Thyroid gland (tissue), 4 donors: Measurements from ENCODE around the gene SLAMF6. TPM values are rescaled to one million over a fixed set of nuclear protein-coding genes. Genes with fewer than 3 reads are reported as not detected.

Experiments used
- DNase-seq, 2 donors: peaks; one replicate each; pipeline ENCODE4 v3.0.0-alpha.2; 2019
- H3K27ac ChIP-seq, 3 donors: fragments of 200-600 bp; sonication (generic); 1 replicate in 2 of 3; 2 replicates in 1 of 3; pipeline ENCODE4 v1.5.1; 2016 to 2019; ENCODE audit warnings: mild to moderate bottlenecking in 1 of 3, moderate library complexity in 1 of 3
- H3K27me3 ChIP-seq: fragments of 200-600 bp; sonication (generic); one replicate; pipeline ENCODE4 v1.5.1; 2019
- H3K36me3 ChIP-seq, 2 donors: fragments of 200-600 bp; sonication (generic); one replicate each; pipeline ENCODE4 v1.5.1; 2016 to 2019
- H3K4me1 ChIP-seq, 2 donors: fragments of 200-600 bp; sonication (generic); one replicate each; pipeline ENCODE4 v1.5.1; 2017 to 2019
- H3K4me3 ChIP-seq, 3 donors: fragments of 200-600 bp; sonication (generic); replicated peaks in 1 of 3; 1 replicate in 2 of 3; 2 replicates in 1 of 3; pipeline ENCODE4 v1.5.1; 2016; ENCODE audit warnings: mild to moderate bottlenecking in 1 of 3
- H3K9me3 ChIP-seq: fragments of 200-600 bp; sonication (generic); one replicate; pipeline ENCODE4 v1.5.1; 2017
- POLR2A ChIP-seq, 2 donors: fragments of 450-650 bp; IDR thresholded peaks; one replicate each; pipeline ENCODE4 v1.6.1; 2017; ENCODE audit warnings: antibody characterized with exemption in 2 of 2, mild to moderate bottlenecking in 2 of 2, moderate library complexity in 1 of 2
- WGBS, 2 donors: methylation state at CpG; one replicate each; pipeline ENCODE4 v1.1.5; 2017; 5-methylcytosine and 5-hydroxymethylcytosine counted together
- intact Hi-C: fragments of 100-400 bp; cut with DNase I; formaldehyde crosslinking; loops from one replicate; pipeline ENCODE4 v1.15.1; 2023
- total RNA-seq, 4 donors: library from RNA; depleted of rRNA; stranded (reverse); fragments of >200 nt; gene quantifications; one replicate each; pipeline ENCODE4 v1.2.3, GENCODE V29; 2016
- TF ChIP-seq, protein P1 (sequence below), 6 experiments: fragments of 200-600 bp in 3 of 6; fragments of 450-650 bp in 3 of 6; sonication (generic) in 3 of 6; IDR thresholded peaks; one replicate each; pipeline ENCODE4 v1.5.1; 2016 to 2019; ENCODE audit warnings: antibody characterized with exemption in 6 of 6, mild to moderate bottlenecking in 2 of 6, inconsistent platforms in 1 of 6, moderate library complexity in 1 of 6

Gene SLAMF6
- total RNA-seq, 4 donors from 2014 or later = 1.3 to 3.6 (median 1.7) TPM

DNA sequence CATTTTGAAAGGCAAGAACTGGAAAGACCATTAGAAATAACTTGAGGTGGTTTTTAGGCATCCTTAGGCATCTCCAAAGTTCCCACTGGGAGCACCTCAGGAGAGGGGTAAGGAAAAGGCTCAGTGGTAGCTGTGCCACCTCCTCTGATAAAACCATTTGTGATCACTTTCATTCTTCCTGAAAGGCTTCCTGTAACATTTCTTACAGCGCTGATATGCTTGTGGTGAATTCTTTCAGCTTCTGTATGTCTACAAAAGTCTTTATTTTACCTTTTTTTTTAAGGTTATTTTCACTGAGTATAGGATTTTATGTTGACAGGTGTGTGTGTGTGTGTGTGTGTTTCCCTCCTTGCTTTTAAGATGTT lies 67.9 kb downstream of the SLAMF6 start:
- no peaks in the 10 kb centered on the region for H3K4me1 ChIP-seq
- no peak for DNase-seq
- TF ChIP-seq POLR2A (IDR thresholded peaks at IDR 0.05) = no peak
- TF ChIP-seq, protein P1, sequence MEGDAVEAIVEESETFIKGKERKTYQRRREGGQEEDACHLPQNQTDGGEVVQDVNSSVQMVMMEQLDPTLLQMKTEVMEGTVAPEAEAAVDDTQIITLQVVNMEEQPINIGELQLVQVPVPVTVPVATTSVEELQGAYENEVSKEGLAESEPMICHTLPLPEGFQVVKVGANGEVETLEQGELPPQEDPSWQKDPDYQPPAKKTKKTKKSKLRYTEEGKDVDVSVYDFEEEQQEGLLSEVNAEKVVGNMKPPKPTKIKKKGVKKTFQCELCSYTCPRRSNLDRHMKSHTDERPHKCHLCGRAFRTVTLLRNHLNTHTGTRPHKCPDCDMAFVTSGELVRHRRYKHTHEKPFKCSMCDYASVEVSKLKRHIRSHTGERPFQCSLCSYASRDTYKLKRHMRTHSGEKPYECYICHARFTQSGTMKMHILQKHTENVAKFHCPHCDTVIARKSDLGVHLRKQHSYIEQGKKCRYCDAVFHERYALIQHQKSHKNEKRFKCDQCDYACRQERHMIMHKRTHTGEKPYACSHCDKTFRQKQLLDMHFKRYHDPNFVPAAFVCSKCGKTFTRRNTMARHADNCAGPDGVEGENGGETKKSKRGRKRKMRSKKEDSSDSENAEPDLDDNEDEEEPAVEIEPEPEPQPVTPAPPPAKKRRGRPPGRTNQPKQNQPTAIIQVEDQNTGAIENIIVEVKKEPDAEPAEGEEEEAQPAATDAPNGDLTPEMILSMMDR (IDR thresholded peaks at IDR 0.05) = no peak
- H3K9me3 ChIP-seq = no peaks in the 10 kb centered on the region
- intact Hi-C loops = no loop called here
- H3K27ac ChIP-seq = no peak overlapping the region
- no peaks in the 10 kb centered on the region for H3K27me3 ChIP-seq
- H3K36me3 ChIP-seq = no peaks in the 10 kb centered on the region
- 85 to 88% methylated on average over 1 of the region's 1 CpG for WGBS, 2 donors
- no peak overlapping the region for H3K4me3 ChIP-seq

DNA sequence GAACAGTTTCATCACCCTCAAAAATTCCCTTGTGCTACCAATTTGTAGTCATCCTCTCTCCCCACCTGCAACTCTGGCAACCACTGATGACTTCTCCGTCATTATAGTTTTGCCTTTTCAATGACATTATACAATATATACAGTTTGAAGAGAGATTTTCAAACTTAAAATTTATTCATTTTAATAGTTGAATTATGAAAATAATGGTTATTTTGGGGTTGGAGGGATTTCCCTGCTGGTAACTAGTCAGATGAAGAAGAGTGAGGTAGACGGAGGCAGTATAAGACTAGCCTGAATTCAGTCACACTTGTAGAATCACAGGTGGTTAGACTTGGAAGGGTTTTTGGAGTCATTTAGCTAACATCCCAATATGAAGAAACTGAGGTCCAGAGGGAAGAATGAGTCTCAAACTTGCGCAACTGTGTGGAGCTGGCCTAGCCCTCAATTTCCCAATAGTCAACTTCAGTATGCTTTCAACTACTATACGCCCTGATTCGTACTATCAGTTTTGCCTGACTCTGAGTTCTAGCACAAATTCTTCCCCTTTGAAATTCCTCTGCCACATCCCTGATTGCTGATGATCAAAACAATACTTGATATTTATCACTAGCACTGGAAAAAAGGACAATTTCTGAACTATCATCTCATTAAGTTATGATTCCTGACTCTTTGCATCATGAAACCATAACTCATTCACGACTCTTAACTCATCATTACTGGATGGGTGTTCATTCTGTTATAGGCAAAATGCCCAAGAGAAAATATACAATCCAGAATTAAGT lies 68.5 kb downstream of the SLAMF6 start:
- H3K36me3 ChIP-seq = no peaks in the 10 kb centered on the region
- no peaks in the 10 kb centered on the region for H3K9me3 ChIP-seq
- intact Hi-C loops = no loop called here
- no peak overlapping the region for H3K4me3 ChIP-seq
- 92 to 94% methylated on average over 6 of the region's 6 CpGs for WGBS, 2 donors
- TF ChIP-seq POLR2A (IDR thresholded peaks at IDR 0.05) = no peak
- TF ChIP-seq, protein P1 (IDR thresholded peaks at IDR 0.05) = no peak
- no peaks in the 10 kb centered on the region for H3K27me3 ChIP-seq
- DNase-seq = no peak
- H3K27ac ChIP-seq = no peak overlapping the region
- H3K4me1 ChIP-seq = no peaks in the 10 kb centered on the region

DNA sequence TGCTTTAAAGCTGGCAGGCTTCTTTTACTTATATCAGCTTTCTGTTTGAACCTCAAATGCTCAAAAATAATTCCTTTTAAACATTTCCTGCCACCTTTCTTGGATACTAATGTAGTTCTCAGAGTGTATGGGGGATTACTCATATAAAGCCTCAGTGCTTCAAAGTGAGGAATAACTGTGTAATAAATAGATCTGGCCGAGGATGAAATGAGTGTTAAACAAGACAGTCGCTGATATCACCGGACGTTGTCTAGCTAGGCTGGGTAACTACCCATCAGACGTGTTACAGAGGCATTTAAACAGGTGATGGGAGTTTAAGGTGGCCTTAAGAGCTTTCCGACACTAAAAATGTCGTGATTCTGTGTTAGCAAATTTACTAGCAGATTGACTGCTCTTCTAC lies 69.6 kb downstream of the SLAMF6 start:
- TF ChIP-seq, protein P1 (IDR thresholded peaks at IDR 0.05) = no peak
- TF ChIP-seq POLR2A (IDR thresholded peaks at IDR 0.05) = no peak
- Histone ChIP-seq H3K27me3 (no peaks in the 10 kb centered on the region), H3K9me3 (no peaks in the 10 kb centered on the region), H3K27ac (no peak overlapping the region), H3K4me1 (no peaks in the 10 kb centered on the region), H3K36me3 (no peaks in the 10 kb centered on the region), H3K4me3 (no peak overlapping the region)
- 85 to 93% methylated on average over 7 of the region's 7 CpGs for WGBS, 2 donors
- intact Hi-C loops = no loop called here
- DNase-seq = no peak

DNA sequence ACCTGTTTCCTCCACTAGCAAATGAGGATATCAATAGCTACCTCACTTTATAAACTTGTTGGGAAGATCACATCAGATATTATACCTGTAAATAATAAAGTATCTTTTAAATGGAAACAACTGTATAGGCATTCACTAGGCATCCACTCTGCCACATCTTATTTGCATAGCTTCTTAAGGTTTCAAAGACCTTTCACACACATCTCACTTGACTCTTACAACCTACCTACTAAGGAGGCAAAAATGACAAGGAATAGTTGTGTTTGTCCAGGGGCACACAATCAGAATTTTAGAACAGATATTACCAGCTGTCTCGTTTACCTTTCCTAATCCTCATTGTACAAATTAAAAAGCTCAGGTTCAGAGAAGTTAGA lies 71.2 kb downstream of the SLAMF6 start:
- Histone ChIP-seq H3K9me3 (no peaks in the 10 kb centered on the region), H3K36me3 (no peaks in the 10 kb centered on the region), H3K4me1 (no peaks in the 10 kb centered on the region), H3K27me3 (no peaks in the 10 kb centered on the region), H3K4me3 (no peak overlapping the region), H3K27ac (no peak overlapping the region)
- intact Hi-C loops = no loop called here
- no peak for DNase-seq
- 82 to 86% methylated on average over 1 of the region's 1 CpG for WGBS, 2 donors
- no peak for TF ChIP-seq POLR2A (IDR thresholded peaks at IDR 0.05)
- TF ChIP-seq, protein P1 (IDR thresholded peaks at IDR 0.05) = no peak

DNA sequence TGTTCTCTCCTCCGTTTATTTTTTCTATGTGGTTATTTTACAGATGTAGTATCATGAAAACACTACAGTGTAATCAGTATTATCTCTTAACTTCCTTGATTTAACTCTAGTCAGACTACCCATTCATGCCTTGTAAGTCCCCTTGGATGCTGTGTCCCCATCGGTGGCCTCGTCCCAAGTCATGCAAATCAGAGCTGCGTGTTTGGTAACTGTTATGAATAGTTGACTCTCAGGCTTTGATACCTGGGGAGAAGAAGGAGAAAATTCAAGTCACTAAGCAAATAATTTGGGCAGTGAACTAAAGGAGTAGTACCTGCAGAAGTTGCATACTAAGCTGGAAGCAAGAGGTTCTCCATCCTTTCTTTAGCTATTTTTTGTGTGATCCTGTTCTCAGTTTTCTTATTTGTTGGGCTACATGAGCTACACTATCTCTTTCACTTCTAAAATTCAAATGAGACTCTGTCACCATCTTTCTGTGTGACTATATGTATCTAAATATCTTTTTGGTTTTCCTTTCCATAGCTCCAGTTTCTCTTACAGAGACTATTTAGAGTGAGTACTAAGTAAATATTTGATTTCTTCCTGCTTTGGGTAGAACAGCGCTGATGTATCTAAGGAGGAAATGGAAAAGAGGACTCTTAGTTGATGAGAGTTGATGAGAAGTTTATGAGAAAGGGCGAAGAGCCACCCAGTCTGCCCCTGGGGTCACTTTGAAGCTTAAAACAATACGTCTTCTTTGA lies 71.8 kb downstream of the SLAMF6 start:
- DNase-seq = no peak
- H3K4me1 ChIP-seq = no peaks in the 10 kb centered on the region
- intact Hi-C loops = no loop called here
- WGBS, 2 donors = 68 to 70% methylated on average over 7 of the region's 7 CpGs
- no peaks in the 10 kb centered on the region for H3K27me3 ChIP-seq
- H3K27ac ChIP-seq = no peak overlapping the region
- no peaks in the 10 kb centered on the region for H3K36me3 ChIP-seq
- no peak for TF ChIP-seq POLR2A (IDR thresholded peaks at IDR 0.05)
- TF ChIP-seq, protein P1 (IDR thresholded peaks at IDR 0.05) = no peak
- H3K9me3 ChIP-seq = no peaks in the 10 kb centered on the region
- H3K4me3 ChIP-seq = no peak overlapping the region
